ENCODE results near the gene GPC5.
A peak's percentile ranks its signal among the peaks of the same experiment; 100 is the strongest.
"Not testable (repeated sequence)": the region's sequence is repeated elsewhere in the genome, so short reads cannot be mapped to it uniquely, and the experiment has no call there.

The GPC5 gene

DNA sequence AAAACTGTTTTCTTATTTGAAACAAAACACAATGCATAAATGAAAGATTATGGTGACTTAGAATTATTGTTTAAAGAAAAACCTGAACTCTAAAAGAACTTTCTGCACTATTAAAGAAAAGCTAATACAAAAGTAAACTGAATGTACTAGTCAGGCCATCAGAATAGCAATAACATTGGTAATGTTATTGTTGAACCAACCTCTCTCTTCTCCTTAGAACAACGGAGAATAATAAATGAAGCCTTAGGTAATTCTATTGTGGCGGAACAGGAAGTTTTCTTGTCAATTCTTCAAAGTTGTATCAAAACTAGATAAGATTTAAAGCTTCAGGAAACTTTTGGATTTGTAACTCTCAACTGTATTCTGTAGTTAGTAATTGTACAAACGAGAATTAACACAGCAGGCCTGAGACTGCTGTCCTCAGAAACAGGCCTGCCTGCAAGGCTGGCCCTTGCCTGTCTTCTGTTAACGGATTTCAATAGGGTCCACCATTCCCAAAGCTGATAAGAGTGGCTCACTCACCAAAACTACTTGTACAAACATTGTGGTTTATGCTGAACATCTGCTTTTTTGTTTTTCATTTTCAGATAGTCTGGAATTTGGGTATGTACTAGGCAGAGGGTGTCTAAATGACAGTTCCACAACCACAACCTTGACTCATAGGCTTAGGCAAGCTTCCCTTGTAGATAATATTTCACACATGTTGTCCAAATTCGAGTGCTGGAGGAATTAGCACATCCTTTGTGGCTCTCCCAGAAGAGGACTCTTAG, 825.8 kb downstream of the GPC5 start:
- peak; percentile 20 for DNase-seq

DNA sequence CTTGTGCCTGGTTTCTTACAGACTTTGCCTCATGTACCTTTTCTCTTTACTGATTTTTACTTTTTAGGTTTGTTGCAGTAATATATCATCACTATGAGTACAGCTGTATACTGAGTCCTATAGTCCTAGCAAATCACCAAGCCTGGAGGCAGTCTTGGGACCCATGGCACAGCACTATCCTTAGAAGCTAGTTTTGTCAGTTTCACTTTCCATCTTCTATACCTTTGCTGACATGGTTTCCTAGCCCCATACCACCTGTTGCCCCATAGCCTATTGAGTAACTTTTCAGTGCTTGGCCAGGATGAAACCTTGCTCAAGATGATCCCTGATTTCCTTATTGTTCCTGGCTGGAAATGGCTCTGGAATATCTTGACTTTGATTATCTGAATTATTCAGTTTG, 826.4 kb downstream of the GPC5 start:
- DNase-seq, result no peak

DNA sequence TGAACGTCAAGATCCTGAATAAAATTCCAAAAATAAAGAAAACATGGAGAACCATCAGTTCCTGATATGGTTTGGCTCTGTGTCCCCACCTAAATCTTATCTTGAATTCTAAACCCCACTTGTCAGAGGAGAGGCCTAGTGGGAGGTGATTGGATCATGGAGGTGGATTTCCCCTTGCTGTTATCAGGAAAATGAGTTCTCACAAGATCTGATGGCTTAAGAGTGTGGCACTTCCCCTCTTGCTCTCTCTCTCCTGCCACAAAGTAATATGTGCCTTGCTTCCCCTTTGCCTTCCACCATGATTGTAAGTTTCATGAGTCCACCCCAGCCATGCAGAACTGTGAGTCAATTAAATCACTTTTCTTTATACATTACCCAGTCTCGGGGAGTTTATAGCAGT, 827.4 kb downstream of the GPC5 start:
- DNase-seq, result no peak

DNA sequence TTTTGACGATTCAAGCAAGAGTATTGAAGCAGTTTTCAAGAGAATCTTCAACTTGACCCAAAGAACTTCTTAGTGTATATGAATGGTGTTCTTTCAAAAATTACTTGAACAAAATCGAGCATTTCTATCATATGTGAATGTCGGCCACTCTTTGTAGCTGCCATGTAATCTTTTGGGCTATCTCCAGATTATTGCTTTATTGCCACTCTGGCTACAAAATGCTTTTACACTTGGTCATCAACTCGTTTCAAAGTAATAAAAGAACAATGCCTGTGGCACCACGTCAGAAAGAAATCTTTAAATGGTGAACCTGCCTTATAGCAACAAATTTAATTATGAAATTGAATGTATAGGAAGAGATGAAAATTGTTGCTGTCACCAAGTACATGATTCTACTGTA, 834.5 kb downstream of the GPC5 start:
- DNase-seq, result no peak

DNA sequence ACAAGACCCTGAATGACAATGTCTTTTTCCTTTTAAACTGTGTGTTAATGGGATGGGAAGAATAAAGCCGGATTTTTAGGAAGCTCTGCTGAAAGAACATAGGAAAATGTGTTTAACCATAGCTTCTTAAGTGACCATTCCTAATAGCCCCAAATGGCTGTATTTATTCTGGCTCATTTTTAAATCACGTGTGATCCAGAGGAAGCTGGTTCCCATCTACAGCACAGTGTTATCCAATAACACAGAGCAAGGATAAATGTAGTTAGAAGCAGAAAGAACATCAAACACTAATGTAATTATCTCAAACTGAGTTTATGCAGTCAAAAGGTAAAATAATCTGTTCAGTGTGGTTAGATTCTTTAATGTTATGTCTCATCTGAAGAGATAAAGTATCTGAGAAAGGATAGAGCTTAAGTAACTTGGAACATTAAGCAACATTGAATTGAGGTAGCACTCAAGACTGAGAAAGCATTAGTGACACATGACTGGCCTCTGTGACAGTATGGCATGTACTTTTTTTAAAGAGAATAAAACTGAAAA, 853.3 kb downstream of the GPC5 start:
- no peak for DNase-seq

DNA sequence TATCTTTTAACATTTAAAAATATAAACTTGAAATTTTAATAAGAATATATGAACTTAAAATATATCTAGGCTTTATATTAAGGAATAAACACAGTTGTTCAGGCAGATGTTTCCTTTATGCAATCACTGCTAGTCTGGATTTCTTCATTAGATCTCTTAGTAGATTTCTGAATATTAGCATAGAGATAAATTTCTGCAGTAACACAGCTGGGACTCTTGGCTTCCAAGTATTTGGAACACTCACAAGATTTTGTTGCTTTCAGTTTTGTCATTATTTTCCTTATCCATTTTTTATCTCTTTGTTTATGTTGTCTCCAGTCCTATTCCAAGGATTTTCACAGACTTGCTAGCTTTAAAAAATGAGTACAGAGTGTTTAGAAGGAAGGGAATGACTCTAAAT, 857.1 kb downstream of the GPC5 start:
- DNase-seq, result no peak

DNA sequence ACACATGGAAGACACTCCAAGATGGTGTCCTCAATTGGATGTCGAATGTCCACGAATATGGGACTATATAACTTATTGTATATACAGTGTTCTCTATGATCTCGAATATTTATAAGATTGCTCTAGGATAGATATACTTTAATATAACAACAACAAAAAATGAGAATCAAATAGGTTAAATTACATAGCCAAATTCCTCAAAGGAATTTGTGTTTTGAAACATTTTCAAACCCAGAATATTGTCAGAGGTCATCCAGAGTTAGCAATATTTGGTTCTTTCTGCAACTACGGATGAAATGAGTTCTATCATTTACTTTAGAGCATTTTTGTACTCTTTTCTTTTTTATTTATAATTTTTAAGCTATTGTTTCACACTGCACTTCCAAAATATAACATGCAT, 857.8 kb downstream of the GPC5 start:
- no peak for DNase-seq

DNA sequence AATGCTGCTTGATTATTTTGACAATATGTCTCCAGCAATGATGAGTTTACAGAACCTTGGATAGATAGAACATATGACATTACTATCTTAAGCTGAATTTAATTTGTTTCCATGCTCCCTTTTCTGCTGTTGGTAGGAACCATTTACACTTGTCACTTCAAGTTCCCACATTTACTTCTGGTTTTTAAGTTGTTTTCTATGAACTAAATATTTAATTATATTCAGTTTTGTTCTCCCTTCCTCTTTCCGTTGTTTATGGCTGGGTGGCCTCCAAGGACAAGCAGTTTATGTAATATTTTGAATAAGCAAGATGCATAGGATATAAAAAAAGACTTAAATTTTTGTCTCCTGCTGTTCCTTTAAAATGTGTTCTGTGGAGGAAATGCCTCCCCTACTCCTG, 860.6 kb downstream of the GPC5 start:
- no peak for DNase-seq

DNA sequence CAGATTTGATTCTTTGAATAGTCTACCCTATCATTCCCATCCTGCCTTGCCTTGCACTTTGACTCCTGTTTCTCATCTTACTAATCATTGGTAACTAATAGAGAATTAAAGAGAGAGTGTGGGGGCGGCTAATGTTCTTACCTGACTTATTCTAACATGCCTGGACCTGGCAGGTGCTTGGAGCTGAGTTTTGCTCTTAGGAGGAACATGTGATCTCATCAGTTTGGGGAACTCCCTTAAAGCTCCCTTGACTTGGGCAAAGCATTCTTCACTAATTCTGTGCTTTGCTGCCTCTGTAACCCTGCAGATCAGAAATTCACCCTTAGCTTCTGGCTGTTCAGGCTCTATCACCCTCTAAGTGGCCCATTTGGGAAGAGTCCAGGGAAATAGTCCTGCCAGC, 861.1 kb downstream of the GPC5 start:
- DNase-seq, result no peak

DNA sequence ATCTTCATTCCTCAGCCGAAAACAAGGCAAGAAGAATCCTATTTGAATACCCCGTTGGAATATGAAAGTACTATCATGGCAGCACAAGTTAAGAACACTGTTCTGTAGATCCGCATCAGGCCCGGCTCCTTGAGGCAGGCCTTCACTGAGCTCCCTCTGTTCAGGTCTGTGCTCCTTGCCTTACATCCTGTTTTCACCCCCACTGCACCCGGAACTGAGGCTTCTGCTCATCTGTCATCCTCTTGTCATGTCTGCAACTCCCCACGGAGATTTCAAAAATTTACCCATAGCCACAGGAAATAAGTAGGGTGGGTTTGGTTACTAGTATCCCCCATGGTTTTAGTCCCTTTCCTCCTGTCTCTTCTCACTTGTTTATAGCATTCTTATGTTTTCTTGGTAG, 861.9 kb downstream of the GPC5 start:
- DNase-seq, result no peak

DNA sequence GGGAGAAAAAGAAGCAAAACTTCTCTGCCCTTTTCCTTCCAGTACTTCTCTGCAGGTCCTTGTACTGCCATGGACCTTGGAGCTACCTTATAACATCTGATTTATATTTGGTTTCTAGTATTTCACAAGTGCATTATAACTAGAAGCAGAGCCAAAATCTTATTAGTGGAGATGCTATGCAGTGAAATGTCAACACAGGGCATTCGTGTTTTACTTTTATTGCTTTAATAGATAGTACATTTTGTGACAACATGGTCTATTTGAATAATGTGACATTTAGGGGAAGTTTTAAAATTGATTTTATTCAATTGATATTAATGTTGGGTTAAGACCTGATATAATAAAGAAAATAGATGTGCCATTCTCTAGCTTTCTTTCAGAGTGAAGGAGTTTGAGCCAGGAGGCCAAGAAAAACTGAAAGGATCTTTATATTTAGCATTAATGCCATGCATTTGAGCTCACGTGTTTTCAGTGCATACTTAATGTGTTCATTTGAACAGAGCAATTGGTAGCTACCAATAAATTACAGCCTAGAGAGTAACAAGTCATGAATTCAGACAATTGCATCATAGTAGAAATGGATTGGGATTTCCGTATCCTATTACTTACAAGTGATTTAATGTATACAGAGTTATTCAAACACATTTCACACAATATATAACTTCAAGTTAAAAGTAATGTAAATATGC, 863.8 kb downstream of the GPC5 start:
- DNase-seq, result no peak

DNA sequence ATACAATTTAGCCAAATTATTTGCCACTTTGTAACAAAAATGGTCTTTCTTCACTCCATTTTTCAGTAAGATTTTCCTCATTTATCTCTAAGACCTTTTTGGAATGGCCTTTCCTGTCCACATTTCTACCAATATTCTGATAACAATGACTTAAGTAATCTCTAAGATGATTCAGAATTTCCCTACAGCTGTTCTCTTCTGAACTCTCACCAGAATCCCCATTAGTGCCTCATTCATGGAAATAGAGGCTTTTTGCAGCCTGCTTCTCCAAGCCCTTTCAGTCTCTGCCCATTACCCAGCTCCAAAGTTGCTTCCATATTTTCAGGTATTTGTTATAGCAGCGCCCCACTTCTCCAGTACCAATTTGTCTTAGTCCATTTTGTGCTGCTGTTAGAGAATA, 867.0 kb downstream of the GPC5 start:
- no peak for DNase-seq

DNA sequence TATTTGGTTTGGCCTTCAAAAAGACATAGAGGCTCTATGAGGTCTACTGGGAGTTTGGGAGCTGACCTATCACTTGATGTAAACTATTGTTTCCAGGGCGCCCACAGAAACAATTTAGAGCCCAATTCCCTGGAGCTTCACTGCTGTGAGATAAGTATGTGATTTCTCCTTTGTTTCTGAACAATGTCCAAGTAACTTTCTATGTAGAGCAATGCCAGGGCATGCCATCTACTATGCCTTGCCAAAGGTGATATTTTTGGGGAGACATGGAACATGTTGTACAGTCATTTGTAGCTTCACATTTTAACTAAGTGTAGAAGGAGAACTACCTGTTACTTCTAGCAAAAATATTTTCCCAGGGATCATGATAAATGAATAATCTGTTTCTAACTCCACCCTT, 872.6 kb downstream of the GPC5 start:
- DNase-seq, result no peak

DNA sequence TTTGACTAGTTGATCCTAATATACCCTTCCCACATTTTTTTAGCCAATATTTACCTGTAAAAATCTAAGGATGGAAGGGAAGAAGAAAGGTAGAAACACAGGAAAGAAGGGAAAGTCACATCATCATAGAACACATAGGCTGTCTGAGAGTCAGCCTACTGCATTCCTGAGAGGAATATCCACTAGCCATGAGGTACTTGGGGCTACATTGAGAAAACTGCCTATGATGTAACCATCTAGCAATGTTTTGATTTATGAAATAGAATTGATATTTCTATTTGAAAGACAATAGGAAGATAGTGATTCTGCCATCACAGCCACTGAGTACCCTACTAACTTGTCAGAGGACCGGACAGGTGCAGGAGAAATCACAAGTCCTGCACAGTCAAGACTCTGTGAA, 873.8 kb downstream of the GPC5 start:
- no peak for DNase-seq

DNA sequence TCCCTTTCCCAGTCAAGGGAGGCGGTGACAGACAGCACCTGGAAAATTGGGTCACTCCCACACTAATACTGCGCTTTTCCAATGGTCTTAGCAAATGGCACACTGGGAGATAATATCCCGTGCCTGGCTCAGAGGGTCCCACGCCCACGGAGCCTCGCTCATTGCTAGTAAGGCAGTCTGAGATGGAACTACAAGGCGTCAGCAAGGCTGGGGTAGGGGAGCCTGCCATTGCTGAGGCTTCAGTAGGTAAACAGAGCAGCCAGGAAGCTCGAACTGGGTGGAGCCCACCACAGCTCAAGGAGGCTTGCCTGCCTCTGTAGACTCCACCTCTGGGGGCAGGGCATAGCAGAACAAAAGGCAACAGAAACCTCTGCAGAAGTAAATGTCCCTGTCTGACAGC, 882.6 kb downstream of the GPC5 start:
- DNase-seq, result not testable (repeated sequence)

DNA sequence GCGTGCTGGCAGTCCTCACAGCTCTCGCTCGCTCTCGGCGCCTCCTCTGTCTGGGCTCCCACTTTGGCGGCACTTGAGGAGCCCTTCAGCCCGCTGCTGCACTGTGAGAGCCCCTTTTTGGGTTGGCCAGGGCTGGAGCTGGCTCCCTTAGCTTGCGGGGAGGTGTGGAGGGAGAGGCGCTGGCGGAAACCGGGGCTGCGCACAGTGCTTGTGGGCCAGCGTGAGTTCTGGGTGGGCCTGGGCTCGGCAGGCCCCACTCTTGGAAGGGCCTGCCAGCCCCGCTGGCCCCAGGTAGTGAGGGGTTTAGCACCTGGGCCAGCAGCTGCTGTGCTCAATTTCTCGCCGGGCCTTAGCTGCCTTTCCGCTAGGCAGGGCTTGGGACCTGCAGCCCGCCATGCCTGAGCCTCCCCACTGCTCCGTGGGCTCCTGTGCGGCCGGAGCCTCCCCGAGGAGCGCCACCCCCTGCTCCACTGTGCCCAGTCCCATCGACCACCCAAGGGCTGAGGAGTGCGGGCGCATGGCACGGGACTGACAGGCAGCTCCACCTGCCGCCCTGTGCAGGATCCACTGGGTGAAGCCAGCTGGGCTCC, 892.4 kb downstream of the GPC5 start:
- DNase-seq, result not testable (repeated sequence)

DNA sequence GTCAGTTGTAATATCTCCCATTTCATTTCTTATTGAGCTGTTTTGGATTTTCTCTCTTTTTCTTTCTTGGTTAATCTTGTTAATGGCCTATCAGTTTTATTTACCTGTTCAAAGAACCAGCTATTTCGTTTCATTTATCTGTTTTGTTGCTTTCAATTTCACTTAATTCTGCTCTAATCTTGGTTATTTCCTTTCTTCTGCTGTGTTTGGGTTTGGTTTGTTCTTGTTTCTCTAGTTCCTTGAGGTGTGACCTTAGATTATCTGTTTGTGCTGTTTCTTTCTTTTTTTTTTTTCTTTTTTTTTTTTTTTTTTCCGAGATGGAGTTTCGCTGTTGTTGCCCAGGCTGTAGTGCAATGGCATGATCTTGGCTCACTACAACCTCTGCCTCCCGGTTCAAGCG, 896.1 kb downstream of the GPC5 start:
- not testable (repeated sequence) for DNase-seq

DNA sequence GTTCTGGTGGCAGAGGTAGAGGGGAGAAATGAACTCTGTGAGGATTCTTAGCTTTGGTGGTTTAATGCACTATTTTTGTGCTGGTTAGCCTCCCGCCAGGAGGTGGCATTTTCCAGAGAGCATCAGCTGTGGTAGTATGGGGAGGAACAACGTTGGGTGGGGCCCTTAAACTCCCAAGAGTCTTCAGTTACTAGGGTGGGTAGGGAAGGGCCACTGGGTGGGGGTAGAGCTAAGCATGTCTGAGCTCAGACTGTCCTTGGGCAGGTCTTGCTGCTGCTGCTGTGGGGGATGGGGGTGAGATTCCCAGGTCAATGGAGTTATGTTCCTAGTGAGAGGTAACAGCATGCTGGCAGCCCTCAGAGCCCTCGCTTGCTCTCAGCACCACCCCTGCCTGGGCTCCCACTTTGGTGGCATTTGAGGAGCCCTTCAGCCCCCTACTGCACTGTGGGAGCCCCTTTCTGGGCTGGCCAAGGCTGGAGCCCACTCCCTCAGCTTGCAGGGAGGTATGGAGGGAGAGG, 897.8 kb downstream of the GPC5 start:
- not testable (repeated sequence) for DNase-seq

DNA sequence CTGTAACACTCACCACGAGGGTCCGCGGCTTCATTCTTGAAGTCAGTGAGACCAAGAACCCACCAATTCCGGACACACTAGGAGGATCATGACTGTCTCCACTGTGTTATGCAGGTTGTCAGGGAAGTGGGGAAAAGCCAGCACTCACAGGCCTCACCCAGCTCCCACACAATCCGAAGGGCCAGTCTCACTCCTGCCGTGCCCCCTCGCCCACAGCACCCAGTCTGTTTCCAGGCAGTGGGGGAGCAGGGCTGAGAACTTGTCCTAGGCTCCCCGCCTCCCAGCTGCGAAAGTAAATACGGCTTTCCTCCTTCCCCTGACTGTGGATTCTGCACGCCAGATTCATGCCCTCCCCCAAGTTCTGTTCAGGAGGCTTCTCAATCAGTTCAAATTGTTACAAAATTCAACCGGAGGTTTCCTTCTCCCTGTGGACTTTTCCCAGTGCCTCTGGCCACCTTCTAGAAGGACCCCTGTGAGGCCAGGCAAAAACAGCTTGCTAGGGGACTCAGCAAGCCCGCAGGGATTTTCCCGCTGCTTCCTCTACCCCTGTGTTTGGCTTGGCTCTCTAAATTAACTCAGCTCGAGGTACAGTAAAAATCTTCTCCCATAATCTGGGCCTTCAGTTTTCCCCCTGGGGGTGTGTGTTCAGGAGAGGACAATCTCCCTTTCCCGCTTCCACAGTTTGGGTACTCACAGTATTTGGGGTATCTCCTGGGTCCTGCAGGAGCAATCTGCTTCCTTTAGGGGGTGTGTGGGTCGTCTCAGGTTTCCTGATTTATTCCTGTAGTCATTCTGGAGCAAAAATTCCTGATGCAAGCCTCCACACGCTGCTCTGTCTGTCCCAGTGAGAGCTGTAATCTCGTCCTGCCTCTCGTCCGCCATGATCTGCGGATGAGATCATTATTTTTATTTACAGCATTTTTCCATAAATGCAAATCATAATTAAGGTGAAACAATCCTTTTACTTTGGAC, 899.8 kb downstream of the GPC5 start:
- no peak for DNase-seq

DNA sequence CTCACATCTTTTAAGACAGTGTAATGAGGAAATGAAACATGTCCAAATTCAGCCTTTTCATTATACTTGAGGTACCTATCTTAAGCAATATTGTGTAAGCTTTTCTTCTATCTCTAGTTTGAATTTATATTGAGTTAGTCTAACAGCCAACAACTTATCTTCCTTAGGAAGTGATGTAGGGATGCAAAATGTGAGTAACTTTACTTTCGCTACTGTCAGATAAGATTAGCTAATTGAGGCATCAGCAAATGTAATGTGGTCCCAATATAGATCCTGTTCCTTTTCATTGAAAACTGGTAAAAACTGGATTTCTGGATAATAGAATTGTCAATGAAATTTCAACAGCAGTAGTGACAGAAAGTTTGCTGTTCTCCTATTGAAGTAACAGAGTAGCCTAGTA, 902.2 kb downstream of the GPC5 start:
- DNase-seq, result no peak

DNA sequence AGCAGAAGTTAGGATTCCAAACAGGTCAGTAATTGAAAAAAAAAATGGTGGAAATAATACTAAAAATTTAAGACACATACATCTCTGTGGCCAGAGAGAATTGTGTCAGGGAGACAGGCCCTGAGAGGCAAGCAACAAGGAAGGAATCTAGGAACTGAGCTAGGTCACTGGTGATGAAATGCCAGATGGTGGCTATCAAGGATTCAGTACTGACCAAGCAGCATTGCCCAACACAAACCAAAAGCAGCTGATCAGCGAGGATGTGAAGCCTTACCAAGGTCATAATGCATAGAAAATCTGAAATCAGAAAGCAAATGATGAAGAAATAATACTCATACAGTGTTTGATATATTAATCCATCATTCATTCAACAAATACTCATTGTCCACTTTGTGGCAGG, 905.0 kb downstream of the GPC5 start:
- peak; percentile 8 for DNase-seq

DNA sequence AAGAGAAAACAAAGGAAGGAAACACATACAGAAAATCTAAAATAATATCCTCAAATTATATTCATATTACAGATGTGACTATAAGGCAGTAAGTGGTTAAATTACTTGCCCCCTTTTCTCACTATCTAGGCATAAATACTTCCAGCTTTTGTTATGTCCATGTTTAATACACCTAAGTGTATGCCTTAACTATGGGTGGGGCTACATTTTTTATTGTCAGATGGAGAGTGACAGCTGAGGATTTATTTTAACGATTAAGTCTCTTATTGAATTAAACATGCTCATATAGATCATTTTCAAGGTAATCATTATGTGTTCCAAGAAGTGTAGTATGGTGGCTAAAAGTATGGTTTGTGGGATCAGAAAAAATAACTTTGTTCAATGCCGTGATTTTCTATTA, 909.3 kb downstream of the GPC5 start:
- DNase-seq, result no peak

DNA sequence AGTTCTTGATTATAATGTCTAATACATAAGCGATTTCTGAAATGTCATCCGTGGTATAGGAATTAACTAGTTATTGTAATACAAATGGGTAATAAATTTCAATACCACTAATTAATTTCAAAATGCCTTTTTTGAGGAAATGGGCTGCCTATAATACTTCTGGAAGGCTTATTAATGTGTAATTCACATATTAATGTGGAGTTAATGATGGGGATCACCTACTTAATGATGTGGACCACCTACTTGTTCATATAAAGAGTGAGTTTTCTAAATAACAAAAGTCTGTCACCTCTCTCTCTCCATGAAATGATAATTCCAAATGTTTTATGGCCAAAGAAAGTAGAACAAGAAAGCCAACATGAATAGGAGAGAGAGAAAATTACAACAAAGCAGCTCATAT, 914.4 kb downstream of the GPC5 start:
- DNase-seq, result no peak

Measured in HCEC 1CT (cell line).